Psoas muscle (tissue), 8 donors: Measurements from ENCODE around the gene LCN1. TPM values are rescaled to one million over a fixed set of nuclear protein-coding genes. Genes with fewer than 3 reads are reported as not detected.

ENCODE experiments used
- ATAC-seq, 4 donors: fragments of 200-7000 bp; cut with Tn5 transposase; one replicate each; pipeline ENCODE4 v1.9.1; 2020; ENCODE audit warnings: moderate library complexity in 3 of 4, mild to moderate bottlenecking in 2 of 4
- DNase-seq, 2 donors: peaks; one replicate each; pipeline ENCODE4 v3.0.0-alpha.2; 2020
- H3K27ac ChIP-seq: fragments of 200-600 bp; one replicate; pipeline ENCODE4 v1.8.0; 2022
- H3K27me3 ChIP-seq, 3 donors: fragments of 200-600 bp in 1 of 3; one replicate each; pipeline versions ENCODE4 v1.6.1 to v1.8.0; 2013 to 2022; ENCODE audit warnings: low read length in 2 of 3, mild to moderate bottlenecking in 2 of 3, moderate library complexity in 1 of 3; ENCODE audit not compliant: insufficient read depth in 3 of 3
- H3K36me3 ChIP-seq, 2 donors: fragments of 200-600 bp in 1 of 2; one replicate each; pipeline versions ENCODE4 v1.6.1 to v1.8.0; 2013 to 2022; ENCODE audit warnings: low read depth in 1 of 2, mild to moderate bottlenecking in 1 of 2, moderate library complexity in 1 of 2; ENCODE audit not compliant: insufficient read depth in 1 of 2
- H3K4me1 ChIP-seq: fragments of 200-600 bp; one replicate; pipeline ENCODE4 v1.8.0; 2022
- H3K4me3 ChIP-seq: fragments of 200-600 bp; one replicate; pipeline ENCODE4 v1.8.0; 2022; ENCODE audit warnings: mild to moderate bottlenecking
- H3K9me3 ChIP-seq: fragments of 200-600 bp; one replicate; pipeline ENCODE4 v1.8.0; 2022
- CTCF ChIP-seq: fragments of 200-600 bp; IDR thresholded peaks from one replicate; pipeline ENCODE4 v1.8.0; 2022; ENCODE audit warnings: antibody characterized with exemption
- WGBS, 3 donors: extraction: QIAGEN DNeasy Blood & Tissue Kit; methylation state at CpG; one replicate each; pipeline versions ENCODE4 v1.1.6 to v1.1.7; 2013; 5-methylcytosine and 5-hydroxymethylcytosine counted together
- intact Hi-C, 2 donors: fragments of 100-400 bp; cut with DNase I; formaldehyde crosslinking; loops; one replicate each; pipeline versions ENCODE4 v1.11.0 to v1.14.2; 2022
- polyA plus RNA-seq, 3 donors: library from polyadenylated mRNA; stranded (reverse); fragments of 200-250 nt; gene quantifications; one replicate each; pipeline ENCODE4 v1.2.3, GENCODE V29; 2013
- total RNA-seq, 4 donors: library from RNA; stranded (reverse); fragmentation: NEBNext Ultra II Directional in 2 of 4; extraction: Animal tissue kit (Norgen Biotek cat#: 25700) in 2 of 4; gene quantifications; one replicate each; pipeline versions ENCODE4 v1.2.1 to v1.2.4, GENCODE V29; 2021 to 2023
- donor health status: healthy with polysubstance abuse.
- donor health status: DM: no; HTN: no; CAD: no; lungs with moderate emphysema.
- donor health status: Bipolar disorder and iron deficiency.
- donor health status: healthy.
- donor health status: DM: yes; HTN: yes; CAD: no.
- donor health status: DM: no; HTN: no; CAD: no.
- donor health status: DM: no; HTN: no; CAD: no.
- donor health status: DM: yes; HTN: yes; CAD: no.

LCN1 gene
- total and polyA plus RNA-seq, 7 donors: 0.71 TPM; not detected in 6

- Histone ChIP-seq H3K27ac (no peak overlapping the region), H3K27me3 (peaks cover 0 to 11% (median 5%) of the 10 kb centered on the region in 3 donors), H3K4me3 (no peak overlapping the region), H3K36me3 (no peaks in the 10 kb centered on the region), H3K9me3 (no peaks in the 10 kb centered on the region), H3K4me1 (no peaks in the 10 kb centered on the region)
- ATAC-seq (no peak), DNase-seq (no peak)
- 83 to 89% (median 87%) methylated on average over 10 to 13 of the region's 13 CpGs for WGBS, 3 donors
- no peak for TF ChIP-seq CTCF
- intact Hi-C loops: no loop called here
Observed at GRCh38 chr9:135551456-135551855, 30.2 kb downstream of the LCN1 start.

- WGBS, 3 donors: 76 to 79% (median 78%) methylated on average over 18 of the region's 18 CpGs
- H3K4me3 ChIP-seq: no peak overlapping the region
- H3K27me3 ChIP-seq: peaks cover 0 to 11% (median 4%) of the 10 kb centered on the region in 3 donors
- no peak overlapping the region for H3K27ac ChIP-seq
- TF ChIP-seq CTCF: no peak
- intact Hi-C loops: no loop called here
- no peaks in the 10 kb centered on the region for H3K9me3 ChIP-seq
- no peaks in the 10 kb centered on the region for H3K36me3 ChIP-seq
- no peak for DNase-seq
- no peaks in the 10 kb centered on the region for H3K4me1 ChIP-seq
- ATAC-seq: no peak
Observed at GRCh38 chr9:135552021-135552697, 30.9 kb downstream of the LCN1 start.

- Histone ChIP-seq H3K27me3 (peaks cover 0 to 8% (median 3%) of the 10 kb centered on the region in 3 donors), H3K4me1 (no peaks in the 10 kb centered on the region), H3K9me3 (no peaks in the 10 kb centered on the region), H3K27ac (no peak overlapping the region), H3K36me3 (no peaks in the 10 kb centered on the region), H3K4me3 (no peak overlapping the region)
- DNase-seq (no peak), ATAC-seq (no peak)
- WGBS, 3 donors: 85 to 87% (median 85%) methylated on average over 13 to 19 of the region's 19 CpGs
- no peak for TF ChIP-seq CTCF
- intact Hi-C loops: no loop called here
Observed at GRCh38 chr9:135552698-135553171, 31.5 kb downstream of the LCN1 start.

- no peak for DNase-seq
- Histone ChIP-seq H3K4me1 (no peaks in the 10 kb centered on the region), H3K9me3 (no peaks in the 10 kb centered on the region), H3K36me3 (no peaks in the 10 kb centered on the region), H3K27ac (no peak overlapping the region), H3K4me3 (no peak overlapping the region), H3K27me3 (peaks cover 0 to 5% (median 3%) of the 10 kb centered on the region in 3 donors)
- TF ChIP-seq CTCF: no peak
- ATAC-seq: no peak
- intact Hi-C loops: no loop called here
- 75 to 85% (median 82%) methylated on average over 4 of the region's 4 CpGs for WGBS, 3 donors
Observed at GRCh38 chr9:135554718-135555117, 33.5 kb downstream of the LCN1 start.

GRCh38 chr9:135555203-135555602, 34.0 kb downstream of the LCN1 start:
- Histone ChIP-seq H3K4me3 (no peak overlapping the region), H3K27ac (no peak overlapping the region), H3K36me3 (no peaks in the 10 kb centered on the region), H3K4me1 (no peaks in the 10 kb centered on the region), H3K27me3 (peaks cover 0 to 10% (median 3%) of the 10 kb centered on the region in 3 donors), H3K9me3 (no peaks in the 10 kb centered on the region)
- intact Hi-C loops: no loop called here
- ATAC-seq (no peak), DNase-seq (no peak)
- no peak for TF ChIP-seq CTCF
- WGBS, 3 donors: 81 to 89% (median 88%) methylated on average over 5 of the region's 5 CpGs
